ENCODE measurements around the gene MYL6.
"Not testable (repeated sequence)": the region's sequence is repeated elsewhere in the genome, so short reads cannot be mapped to it uniquely, and the experiment has no call there.

The MYL6 gene

DNA sequence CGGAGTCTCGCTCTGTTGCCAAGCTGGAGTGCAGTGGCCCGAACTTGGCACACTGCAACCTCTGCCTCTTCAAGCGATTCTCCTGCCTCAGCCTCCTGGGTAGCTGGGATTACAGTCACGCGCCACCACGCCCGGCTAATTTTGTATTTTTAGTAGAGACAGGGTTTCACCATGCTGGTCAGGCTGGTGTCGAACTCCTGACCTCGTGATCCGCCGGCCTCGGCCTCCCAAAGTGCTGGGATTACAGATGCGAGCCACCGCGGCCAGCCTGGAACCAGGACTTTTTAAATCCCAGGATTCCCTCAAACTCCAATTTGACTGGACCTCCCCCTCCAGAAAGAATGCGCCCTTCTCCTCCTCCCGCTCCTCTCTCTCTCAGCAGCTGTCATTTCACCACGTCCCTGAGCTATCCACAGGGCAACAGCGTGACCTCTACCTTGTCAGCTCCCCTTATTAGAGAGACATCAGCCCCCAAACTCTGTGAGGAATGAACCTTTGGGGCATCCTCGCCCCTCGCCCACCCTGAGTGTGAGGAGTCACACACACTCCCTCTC is 28.1 kb upstream of the MYL6 start:
- no peak for DNase-seq

DNA sequence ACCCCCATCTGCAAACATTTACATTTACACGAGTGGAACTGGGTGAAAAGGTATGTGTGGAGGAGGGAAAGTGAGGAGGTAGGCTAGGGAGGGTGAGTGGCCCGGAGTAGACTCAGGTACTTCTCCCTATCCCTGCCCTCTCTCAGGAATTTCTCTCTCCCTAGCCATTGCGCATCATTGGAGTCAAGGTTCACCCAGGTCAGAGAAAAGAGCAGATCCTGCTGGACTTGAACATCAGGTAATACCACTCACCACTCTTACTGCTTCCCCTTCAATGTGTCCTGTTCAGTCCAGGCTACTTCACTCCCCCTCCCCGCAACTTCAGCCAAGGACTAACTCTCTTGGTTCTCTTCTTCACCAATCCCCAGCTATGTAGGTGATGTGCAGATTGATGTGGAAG is 27.3 kb upstream of the MYL6 start:
- no peak for DNase-seq

DNA sequence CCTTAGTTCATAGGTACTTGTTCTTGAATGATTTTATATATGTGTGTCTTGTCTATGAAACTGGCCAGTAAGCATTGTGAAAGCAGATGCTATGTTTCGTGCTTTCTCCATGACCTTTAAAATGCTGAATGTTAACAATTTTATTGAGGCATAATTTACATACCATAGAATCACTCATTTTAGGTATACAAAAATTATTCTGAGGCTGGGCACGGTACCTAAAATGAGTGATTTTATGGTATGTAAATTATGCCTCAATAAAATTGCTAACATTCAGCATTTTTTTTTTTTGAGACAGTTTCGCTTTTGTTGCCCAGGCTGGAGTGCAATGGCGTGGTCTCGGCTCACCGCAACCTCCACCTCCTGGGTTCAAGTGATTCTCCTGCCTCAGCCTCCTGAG is 23.3 kb upstream of the MYL6 start:
- DNase-seq = no peak

DNA sequence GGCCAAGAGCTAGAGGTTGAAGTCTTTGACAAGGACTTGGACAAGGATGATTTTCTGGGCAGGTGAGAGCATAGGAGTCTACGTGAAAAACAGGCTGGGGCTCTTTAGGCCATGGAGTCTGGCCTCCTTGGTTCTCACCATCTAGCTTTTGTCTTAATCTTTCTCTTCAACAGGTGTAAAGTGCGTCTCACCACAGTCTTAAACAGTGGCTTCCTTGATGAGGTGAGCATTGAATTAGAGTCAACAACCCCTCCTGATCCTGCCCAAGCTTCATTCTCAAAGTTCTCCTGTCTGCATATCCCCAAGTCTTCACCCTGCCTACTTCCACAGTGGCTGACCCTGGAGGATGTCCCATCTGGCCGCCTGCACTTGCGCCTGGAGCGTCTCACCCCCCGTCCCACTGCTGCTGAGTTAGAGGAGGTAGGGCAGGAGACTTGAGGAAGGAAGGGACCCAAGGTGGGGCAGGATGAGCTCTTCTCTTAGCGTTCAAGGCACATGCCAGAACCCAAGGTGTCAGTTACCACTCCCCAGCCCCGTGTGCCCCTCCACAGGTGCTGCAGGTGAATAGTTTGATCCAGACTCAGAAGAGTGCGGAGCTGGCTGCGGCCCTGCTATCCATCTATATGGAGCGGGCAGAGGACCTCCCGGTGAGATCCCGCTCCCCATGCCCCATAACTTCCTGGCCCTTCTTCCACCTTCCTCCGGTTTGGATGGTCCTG is 20.1 kb upstream of the MYL6 start:
- no peak for DNase-seq

DNA sequence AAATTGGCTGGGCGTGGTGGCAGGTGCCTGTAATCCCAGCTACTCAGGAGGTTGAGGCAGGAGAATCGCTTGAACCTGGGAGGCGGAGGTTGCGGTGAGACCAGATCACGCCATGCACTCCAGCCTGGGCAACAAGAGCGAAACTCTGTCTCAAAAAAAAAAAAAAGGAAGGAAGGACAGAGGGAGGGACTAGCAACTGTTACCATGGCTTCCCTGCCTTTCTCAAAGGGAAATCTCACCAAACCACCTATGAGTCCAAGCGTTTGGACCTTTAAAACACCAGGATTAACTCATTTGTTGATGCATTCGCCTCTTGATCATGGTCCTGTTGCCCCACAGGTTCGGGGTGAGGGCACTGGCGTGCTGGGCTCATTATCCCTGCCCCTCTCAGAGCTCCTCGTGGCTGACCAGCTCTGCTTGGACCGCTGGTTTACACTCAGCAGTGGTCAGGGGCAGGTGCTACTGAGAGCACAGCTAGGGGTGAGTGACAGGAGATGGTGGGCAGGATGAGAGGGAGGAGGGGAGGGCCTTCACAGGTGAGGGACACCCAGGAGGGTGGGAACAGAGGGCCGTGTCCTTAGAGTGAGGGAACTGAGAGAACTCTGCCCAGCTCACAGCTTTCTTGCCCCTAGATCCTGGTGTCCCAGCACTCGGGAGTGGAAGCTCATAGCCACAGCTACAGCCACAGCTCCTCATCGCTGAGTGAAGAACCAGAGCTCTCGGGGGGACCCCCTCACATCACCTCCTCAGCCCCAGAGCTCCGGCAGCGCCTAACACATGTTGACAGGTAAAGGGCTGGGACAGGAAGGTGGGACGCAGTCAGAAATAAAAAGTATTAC is 16.0 kb upstream of the MYL6 start:
- no peak for DNase-seq

DNA sequence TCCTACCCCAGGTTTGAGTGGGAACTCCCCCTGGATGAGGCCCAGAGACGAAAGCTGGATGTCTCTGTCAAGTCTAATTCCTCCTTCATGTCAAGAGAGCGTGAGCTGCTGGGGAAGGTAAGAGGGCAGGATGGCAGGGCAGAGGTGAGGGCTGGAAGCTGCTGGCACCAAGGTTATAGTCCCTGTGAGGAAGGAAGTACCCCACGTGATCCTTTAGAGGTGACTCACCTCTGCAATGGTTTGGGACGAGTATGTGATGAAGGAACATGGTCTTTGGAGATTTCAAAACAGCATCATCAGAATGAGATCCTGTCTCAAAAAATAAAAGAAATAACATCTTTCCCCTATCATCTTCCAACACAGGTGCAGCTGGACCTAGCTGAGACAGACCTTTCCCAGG is 14.9 kb upstream of the MYL6 start:
- no peak for DNase-seq

DNA sequence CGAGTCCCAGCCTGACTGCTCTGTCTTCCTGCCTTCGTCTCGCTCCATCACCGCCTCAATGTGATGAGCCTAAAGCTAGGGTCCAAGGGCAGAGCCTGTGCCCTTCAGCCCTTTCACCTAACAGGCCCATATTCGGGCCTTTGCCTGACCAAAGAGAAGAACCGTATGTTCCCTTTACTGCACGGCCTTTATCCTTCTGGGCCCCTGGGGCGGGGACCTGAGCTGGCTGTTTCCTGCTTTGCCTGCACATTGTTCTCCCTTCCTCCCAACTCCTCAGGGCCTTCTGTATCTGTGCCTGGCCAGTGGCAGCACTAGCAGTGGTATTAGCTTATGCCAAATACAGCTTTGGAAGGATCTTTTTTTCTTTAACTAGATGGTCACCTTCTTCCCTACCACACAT is 14.3 kb upstream of the MYL6 start:
- DNase-seq = no peak

DNA sequence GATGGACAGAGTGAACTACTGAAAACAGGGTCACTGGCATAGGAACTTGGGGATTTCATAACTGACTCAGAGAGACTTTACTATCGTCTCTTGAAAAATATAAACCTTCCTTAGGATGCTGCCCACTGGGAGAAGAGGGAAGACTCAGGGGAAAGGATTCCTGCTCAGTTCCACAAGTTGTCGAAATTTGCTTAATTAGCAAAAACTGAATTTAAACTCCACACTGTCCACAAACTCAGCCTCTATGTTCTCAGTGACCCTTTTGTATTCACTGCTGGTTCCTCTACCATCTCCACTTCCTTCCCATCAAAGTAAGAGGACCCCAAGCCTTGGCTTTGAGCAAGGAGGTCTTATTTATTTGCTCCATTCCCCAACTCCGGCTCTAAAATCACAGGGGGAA is 12.9 kb upstream of the MYL6 start:
- no peak for DNase-seq

DNA sequence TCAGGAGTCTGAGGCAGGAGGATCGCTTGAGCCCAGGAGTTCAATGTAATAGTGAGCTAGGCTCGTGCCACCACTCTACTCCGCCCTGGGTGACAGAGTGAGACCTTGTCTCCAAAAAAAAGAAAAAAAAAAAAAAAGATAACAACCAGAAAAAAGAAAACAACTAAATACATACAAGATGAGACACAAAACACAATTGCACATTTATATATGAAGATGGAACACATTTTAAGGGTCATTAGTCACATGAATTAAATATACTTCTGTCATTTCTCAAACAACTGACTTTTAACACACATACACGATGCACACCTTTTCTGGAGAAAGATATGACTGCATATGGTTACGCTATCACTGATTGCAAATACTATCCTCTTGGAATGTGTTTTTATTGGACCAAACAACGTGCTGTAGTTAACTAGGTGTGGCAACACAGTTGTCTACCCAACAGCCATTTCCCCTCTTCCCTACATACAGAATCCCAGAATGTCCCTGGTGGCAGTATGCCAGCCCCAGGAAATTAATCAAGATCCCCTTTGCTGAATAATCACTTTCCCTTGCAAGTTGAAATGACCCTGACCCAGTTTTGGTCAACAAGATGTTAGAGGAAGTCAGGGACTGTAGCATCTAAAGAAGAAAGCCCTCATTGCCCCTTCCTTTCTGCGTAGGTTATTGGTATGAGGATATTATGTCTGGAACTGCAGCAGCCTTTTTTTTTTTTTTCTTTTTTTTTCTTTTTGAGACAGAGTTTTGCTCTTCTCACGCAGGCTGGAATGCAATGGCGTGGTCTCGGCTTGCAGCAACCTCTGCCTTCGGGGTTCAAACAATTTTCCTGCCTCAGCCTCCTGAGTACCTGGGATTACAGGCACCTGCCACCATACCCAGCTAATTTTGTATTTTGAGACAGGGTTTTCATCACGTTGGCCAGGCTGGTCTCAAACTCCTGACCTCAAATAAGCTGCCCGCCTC is 11.4 kb upstream of the MYL6 start:
- DNase-seq = no peak

DNA sequence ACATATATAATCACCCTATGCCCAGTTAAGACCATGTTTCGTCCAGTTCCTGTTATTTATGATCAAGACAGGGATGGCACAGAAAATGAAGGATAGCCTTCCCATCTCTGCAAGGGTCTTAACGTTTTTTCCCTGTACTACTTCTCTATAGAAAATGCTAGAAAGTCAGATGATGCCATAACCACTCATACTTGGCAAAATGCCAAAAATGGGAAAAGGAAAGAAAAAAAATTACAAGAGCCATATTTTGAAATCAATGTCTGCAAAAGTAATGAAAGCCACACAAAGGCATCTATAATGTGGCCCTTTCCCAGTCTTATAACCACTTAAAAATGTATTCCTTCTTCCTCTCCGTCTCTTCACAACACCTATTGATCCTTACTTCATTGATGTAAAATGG is 7.6 kb upstream of the MYL6 start:
- DNase-seq = no peak

DNA sequence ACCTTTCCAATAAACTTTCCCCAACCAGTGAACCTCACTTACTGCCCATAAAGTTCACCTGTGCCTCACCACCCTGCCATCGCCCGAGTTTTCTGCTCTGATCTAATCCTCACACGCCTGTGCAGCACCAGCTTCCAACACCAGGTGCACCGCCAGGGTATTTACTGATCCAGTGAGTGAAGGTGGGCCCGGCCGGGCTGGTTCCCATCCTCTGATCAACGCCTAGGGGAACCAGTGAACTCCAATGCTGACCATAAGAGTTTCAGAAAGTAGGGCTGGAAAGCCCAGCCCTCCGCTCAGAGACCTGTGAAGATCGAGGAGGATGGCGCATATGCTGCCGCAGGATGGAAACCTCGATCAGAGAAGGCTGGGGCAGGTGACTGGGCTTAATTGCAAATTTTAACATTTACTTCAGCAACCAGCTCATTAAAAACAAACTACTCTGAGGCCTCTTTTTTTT is 6.5 kb upstream of the MYL6 start:
- peak; percentile 48 for DNase-seq

DNA sequence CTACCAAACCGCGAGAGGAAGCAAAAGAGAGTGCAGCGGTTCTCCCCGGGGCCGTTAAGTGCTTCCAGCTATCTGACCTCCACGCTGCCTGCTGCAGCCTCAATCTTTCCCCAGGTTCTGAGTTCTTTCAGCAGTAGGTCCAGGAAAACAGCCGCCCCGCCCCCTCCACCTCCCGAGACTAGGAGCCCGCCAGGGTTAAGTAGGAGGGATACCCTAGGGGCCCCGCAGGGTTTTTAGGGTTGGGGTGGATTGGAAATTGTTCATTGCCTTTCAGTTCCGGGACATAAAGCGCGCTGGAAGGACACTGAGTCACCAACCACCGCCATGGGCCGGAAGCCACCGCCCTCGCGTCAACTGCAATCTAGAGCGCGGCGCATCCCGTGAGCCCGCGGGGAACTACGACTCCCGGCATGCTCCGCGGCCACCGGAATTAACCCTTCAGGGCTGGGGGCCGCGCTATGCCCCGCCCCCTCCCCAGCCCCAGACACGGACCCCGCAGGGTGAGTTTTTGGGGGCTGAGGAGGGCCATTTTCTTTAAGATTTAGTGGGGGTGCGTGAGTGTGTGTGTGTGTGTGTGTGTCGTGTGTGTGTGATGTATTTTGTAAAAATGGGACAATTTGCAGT is 5.9 kb upstream of the MYL6 start, which contains the start of gene MYL6B:
Gene MYL6B (plus strand): TSS at position 456 of the 624 bp plus-strand sequence. CDS start 1,332 bp downstream, outside the sequence.
- peak; percentile 82 for DNase-seq

DNA sequence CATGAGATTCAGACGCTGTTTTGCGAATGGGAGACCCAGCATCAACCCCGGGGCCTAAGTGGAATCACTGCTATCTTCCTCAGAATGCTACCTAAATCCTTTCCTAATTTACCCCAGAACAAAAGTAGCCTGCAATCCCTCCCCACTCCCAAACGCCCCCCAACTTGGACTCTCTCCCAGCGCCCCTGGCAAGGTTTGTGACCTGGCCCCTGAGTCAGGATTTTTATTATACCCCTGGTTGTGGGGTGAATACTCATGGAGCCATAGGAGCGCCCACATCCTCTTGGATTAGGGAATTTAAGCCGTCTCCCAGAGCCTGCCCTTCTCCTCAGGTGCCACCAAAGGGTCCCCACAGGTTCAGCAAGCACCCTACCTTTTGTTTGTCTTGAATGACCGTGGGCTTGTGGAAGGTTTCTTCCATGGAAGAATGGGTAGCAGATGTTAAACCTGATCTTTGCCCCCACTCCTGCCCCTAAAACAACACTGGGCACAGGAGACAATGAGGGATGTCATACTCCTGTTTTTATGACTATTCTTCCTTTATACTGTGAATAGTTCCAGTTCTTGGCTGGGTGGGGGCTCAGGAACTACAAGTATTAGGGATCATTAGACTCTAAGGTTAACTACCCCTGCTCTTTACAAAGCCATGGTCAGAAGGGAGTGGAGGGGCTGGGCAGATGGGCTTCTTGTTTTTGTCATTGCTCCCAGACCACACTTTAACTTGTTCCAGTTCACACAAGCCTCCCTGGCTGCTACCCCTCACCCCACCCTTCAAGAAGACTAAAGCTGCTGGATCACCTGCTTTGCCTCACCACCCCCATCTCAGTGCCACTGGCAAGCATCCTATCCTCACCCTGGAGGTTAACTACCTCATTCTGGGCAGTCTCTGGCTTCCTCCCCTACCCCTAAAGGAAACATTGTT is 5.1 kb upstream of the MYL6 start:
- DNase-seq = no peak

DNA sequence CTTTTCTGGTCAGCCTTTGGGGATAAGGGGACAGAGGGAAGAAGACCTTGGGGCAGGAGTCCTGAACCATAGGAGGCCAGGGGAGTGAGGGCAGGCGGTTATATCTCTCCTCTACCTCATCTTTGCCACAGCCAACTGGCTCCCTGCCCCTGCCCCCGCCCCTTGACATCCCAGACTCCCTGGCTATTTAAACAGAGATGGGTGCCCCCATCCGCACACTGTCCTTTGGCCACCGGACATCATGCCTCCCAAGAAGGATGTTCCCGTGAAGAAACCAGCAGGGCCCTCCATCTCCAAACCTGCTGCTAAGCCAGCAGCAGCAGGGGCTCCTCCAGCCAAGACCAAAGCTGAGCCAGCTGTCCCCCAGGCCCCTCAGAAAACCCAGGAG is 4.5 kb upstream of the MYL6 start:
- DNase-seq = no peak

DNA sequence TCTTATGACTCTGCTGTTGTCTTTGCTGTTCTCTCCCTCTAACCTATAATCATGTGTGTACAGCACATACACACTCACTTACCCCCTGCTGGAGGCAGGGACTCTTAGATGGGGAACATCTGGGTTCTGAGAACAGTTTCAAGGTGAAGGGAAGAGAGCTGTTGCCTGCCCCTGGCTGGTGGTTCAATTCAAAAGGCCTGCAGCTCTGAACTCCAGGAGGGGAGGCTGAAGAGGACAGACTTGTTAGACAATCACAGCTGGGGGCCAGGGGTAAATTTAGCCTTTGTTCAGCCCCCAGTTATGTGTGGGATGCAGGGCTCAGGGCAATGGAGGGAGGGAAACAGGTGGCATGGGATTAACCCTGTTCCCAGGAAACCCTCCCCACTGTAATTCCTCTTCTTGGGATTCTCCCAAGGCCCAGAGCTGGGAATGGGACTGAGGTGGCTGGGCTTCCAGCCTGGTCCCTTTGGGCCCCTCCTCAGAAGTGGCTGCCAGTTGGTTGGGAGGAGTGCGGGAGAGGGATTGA is 3.9 kb upstream of the MYL6 start:
- DNase-seq = no peak

DNA sequence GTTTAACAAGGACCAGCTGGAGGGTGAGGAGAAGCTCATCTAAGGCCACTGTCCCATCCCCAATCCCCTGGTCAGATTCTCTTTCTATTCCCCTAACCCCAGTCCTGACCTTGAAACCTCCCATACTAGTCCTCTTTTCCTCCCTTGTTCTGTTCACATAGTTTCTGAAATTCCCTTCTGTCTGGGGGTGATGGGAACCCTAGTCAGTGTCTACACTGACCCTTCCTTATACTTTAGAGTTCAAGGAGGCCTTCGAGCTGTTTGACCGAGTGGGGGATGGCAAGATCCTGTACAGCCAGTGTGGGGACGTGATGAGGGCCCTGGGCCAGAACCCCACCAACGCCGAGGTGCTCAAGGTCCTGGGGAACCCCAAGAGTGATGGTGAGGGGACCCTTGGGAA is 3.3 kb upstream of the MYL6 start:
- no peak for DNase-seq

DNA sequence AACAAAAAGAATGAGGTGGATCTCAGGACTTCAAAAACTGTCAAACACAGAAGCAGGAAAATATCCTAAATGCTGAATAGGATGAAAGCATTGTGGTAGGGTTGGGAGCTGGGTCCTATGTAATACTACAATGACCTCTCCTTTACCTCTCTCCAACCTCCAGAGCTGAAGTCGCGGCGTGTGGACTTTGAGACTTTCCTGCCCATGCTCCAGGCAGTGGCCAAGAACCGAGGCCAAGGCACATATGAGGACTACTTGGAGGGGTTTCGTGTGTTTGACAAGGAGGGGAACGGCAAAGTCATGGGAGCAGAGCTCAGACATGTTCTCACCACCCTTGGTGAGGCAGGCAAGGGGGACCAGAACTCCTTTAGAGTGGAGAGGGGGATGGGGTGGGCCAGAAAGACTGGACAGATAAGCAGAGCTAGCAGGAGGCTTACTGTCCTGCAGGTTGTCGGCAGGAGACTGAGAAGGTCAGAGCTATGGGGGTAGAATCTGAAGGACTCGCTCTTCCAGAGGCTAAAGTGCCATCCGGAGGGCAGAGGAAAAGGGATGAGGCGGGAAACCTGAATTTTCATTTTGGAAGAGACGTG is 2.8 kb upstream of the MYL6 start:
- no peak for DNase-seq

DNA sequence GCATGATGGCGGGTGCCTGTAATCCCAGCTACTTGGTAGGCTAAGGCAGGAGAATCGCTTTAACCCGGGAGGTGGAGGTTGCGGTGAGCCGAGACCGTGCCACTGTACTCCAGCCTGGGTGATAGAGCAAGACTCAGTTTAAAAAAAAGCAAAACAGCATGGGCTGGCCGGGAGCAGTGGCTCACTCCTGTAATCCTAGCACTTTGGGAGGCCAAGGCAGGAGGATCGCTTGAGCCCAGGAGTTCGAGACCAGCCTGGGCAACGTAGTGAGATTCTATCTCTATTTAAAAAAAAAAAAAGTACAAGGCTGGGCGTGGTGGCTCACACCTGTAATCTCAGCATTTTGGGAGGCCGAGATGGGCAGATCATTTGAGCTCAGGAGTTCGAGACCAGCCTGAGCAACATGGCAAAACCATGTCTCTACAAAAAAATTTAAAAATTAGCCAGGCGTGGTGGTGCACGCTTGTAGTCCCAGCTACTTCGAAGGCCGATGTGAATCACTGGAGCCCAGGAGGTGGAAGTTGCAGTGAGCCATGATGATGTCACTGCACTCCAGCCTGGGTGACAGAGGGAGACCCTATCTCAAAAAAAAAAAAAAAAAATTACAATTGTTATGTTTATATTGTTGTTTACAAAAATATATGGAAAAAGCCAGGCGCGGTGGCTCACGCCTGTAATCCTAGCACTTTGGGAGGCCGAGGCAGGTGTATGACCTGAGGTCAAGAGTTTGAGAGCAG is 1.5 kb upstream of the MYL6 start:
- DNase-seq = not testable (repeated sequence)

DNA sequence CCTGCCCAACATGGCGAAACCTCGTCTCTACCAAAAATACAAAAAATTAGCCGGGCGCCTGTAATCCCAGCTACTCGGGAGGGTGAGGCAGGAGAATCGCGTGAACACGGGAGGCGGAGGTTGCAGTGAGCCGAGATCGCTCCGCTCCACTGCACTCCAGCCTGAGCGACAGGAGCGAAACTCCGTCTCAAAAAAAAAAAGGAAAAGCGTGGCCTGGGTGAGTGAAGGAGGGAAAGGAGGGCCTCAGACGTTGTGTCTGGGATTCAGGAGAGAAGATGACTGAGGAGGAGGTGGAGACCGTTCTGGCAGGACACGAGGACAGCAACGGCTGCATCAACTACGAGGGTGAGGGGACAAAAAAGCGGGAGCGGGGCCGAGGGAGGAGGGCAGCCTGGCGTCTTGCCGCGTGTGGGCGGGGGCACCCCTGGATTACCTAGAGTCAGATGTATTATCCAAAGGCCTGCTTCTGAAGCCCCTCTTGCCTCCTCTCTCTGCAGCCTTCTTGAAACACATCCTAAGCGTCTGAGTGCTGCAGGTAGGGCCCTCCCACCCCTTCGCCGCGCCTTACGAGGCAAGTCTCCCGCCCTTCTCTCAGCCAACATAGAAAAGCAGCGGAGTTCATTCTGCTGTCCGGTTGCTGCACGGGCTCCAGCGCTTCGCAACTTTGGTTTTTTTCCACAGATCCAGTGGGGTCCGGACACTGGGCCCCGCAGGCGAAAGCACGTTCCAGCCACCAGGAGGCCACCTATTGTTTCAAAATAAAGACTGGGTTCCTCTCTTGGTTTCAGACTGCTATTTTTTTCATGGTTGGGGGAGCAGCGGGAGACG is 744 bp upstream of the MYL6 start:
- DNase-seq = peak; percentile 46
